Panc1 (cell line): ENCODE data around the gene CHST15. TPM values are rescaled to one million over a fixed set of nuclear protein-coding genes. Genes with fewer than 3 reads are reported as not detected.

Experiments
- ATAC-seq: fragments of 200-7000 bp; cut with Tn5 transposase; 2 replicates; pipeline ENCODE4 v1.9.1; 2020; ENCODE audit warnings: mild to moderate bottlenecking, moderate library complexity
- BruUV-seq: library from RNA; stranded (reverse); fragments of 400-500 nt; replicated peaks from 2 replicates; lab custom pipeline; 2021; lab: Mats Ljungman, UMichigan
- CTCF ChIA-PET: fragments of 300-600 bp; sonication (Branson Sonifier 250); formaldehyde crosslinking; loops from one replicate; lab custom pipeline; 2022; ENCODE audit warnings: antibody characterized with exemption; lab: Charles Lee
- POLR2A ChIA-PET: fragments of 300-600 bp; sonication (Branson Sonifier 250); formaldehyde crosslinking; loops from one replicate; lab custom pipeline; 2022; ENCODE audit warnings: antibody characterized with exemption; lab: Charles Lee
- DNase-seq: peaks from one replicate; pipeline ENCODE4 v3.0.0-alpha.2; 2010; ENCODE audit warnings: low read depth, low spot score
- H3K27ac ChIP-seq: 2 replicates; pipeline ENCODE4 v1.5.1; 2011; ENCODE audit warnings: mild to moderate bottlenecking, low read length, inconsistent platforms
- H3K27me3 ChIP-seq: fragments of 200-500 bp; sonication (Bioruptor generic); 2 replicates; pipeline ENCODE4 v1.6.0; 2014; ENCODE audit warnings: low read length, inconsistent platforms; ENCODE audit not compliant: control insufficient read depth, insufficient read depth
- H3K36me3 ChIP-seq: fragments of 200-500 bp; sonication (Bioruptor generic); 2 replicates; pipeline ENCODE4 v1.5.1; 2014; ENCODE audit warnings: inconsistent platforms, mild to moderate bottlenecking, low read length, moderate library complexity; ENCODE audit not compliant: control insufficient read depth, insufficient read depth
- H3K4me1 ChIP-seq: 2 replicates; pipeline ENCODE4 v1.5.1; 2011; ENCODE audit warnings: inconsistent platforms, mild to moderate bottlenecking, low read length, moderate library complexity; ENCODE audit not compliant: control insufficient read depth, insufficient read depth
- H3K4me3 ChIP-seq, 2 experiments: 2 replicates each; pipeline ENCODE4 v1.5.1; 2011 to 2012; ENCODE audit warnings: low read depth in 2 of 2, low read length in 2 of 2, mild to moderate bottlenecking in 2 of 2, inconsistent platforms in 1 of 2, moderate library complexity in 1 of 2
- H3K9me3 ChIP-seq: fragments of 200-500 bp; sonication (Bioruptor generic); 2 replicates; pipeline ENCODE4 v1.5.1; 2014; ENCODE audit warnings: low read depth, mild to moderate bottlenecking, inconsistent platforms, low read length, moderate library complexity; ENCODE audit not compliant: control insufficient read depth, insufficient read depth
- POLR2AphosphoS5 ChIP-seq: IDR thresholded peaks from 2 replicates; pipeline ENCODE4 v1.6.1; 2012; ENCODE audit warnings: mild to moderate bottlenecking, low read depth, low read length, moderate library complexity
- SIN3A ChIP-seq: IDR thresholded peaks from 2 replicates; pipeline ENCODE4 v1.6.1; 2012; ENCODE audit warnings: low read depth, mild to moderate bottlenecking, low read length, moderate library complexity, borderline replicate concordance; ENCODE audit not compliant: insufficient read depth
- TCF7L2 ChIP-seq: IDR thresholded peaks from 2 replicates; pipeline ENCODE4 v1.6.1; 2011; ENCODE audit warnings: mild to moderate bottlenecking, low read depth, low read length, inconsistent platforms
- in situ Hi-C: cut with HindIII; loops from 2 replicates; pipeline ENCODE4 v1.10.0; 2016; ENCODE audit warnings: low sequenced_read_pairs, low pct_unique_long_range_greater_than_20kb
- intact Hi-C: fragments of 100-400 bp; cut with micrococcal nuclease; formaldehyde crosslinking; loops from one replicate; pipeline ENCODE4 v1.10.0; 2022; ENCODE audit not compliant: unreplicated experiment
- total RNA-seq: library from RNA; stranded (reverse); gene quantifications from one replicate; pipeline ENCODE4 v1.2.1, GENCODE V29; 2021; ENCODE audit not compliant: unreplicated experiment
- TF ChIP-seq, protein P1 (sequence below), 2 experiments: IDR thresholded peaks; 2 replicates each; pipeline ENCODE4 v1.6.1; 2011 to 2012; ENCODE audit warnings: low read depth in 2 of 2, control low read depth in 1 of 2, low read length in 1 of 2, mild to moderate bottlenecking in 1 of 2, moderate library complexity in 1 of 2; ENCODE audit not compliant: insufficient read depth in 1 of 2
- TF ChIP-seq, protein P2 (sequence below): fragments of 450-650 bp; IDR thresholded peaks from 2 replicates; pipeline ENCODE4 v1.5.1; 2017; ENCODE audit warnings: mild to moderate bottlenecking

Gene CHST15
- total RNA-seq, 1 experiment from 2014 or later, result 33.2 TPM

GRCh38 chr10:124107072-124107471 lies 13.7 kb upstream of the CHST15 start:
- no peaks in the 10 kb centered on the region for H3K27me3 ChIP-seq
- no peak for TF ChIP-seq POLR2AphosphoS5
- TF ChIP-seq, protein P1, sequence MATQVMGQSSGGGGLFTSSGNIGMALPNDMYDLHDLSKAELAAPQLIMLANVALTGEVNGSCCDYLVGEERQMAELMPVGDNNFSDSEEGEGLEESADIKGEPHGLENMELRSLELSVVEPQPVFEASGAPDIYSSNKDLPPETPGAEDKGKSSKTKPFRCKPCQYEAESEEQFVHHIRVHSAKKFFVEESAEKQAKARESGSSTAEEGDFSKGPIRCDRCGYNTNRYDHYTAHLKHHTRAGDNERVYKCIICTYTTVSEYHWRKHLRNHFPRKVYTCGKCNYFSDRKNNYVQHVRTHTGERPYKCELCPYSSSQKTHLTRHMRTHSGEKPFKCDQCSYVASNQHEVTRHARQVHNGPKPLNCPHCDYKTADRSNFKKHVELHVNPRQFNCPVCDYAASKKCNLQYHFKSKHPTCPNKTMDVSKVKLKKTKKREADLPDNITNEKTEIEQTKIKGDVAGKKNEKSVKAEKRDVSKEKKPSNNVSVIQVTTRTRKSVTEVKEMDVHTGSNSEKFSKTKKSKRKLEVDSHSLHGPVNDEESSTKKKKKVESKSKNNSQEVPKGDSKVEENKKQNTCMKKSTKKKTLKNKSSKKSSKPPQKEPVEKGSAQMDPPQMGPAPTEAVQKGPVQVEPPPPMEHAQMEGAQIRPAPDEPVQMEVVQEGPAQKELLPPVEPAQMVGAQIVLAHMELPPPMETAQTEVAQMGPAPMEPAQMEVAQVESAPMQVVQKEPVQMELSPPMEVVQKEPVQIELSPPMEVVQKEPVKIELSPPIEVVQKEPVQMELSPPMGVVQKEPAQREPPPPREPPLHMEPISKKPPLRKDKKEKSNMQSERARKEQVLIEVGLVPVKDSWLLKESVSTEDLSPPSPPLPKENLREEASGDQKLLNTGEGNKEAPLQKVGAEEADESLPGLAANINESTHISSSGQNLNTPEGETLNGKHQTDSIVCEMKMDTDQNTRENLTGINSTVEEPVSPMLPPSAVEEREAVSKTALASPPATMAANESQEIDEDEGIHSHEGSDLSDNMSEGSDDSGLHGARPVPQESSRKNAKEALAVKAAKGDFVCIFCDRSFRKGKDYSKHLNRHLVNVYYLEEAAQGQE (IDR thresholded peaks at IDR 0.05; ENCODE audit: insufficient read depth in 1 of 2, low read depth in 2 of 2, low read length in 1 of 2), result no peak
- TF ChIP-seq TCF7L2, result no peak
- no peak for TF ChIP-seq SIN3A
- TF ChIP-seq, protein P2, sequence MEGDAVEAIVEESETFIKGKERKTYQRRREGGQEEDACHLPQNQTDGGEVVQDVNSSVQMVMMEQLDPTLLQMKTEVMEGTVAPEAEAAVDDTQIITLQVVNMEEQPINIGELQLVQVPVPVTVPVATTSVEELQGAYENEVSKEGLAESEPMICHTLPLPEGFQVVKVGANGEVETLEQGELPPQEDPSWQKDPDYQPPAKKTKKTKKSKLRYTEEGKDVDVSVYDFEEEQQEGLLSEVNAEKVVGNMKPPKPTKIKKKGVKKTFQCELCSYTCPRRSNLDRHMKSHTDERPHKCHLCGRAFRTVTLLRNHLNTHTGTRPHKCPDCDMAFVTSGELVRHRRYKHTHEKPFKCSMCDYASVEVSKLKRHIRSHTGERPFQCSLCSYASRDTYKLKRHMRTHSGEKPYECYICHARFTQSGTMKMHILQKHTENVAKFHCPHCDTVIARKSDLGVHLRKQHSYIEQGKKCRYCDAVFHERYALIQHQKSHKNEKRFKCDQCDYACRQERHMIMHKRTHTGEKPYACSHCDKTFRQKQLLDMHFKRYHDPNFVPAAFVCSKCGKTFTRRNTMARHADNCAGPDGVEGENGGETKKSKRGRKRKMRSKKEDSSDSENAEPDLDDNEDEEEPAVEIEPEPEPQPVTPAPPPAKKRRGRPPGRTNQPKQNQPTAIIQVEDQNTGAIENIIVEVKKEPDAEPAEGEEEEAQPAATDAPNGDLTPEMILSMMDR, result no peak
- ATAC-seq (no peak), DNase-seq (no peak)
- H3K36me3 ChIP-seq, result no peaks in the 10 kb centered on the region
- CTCF ChIA-PET, result interaction anchor here (0.6 kb wide), 1 partner anchor 291 kb away, joined by 3 read pairs; no protein-coding TSS in a partner anchor
- POLR2A ChIA-PET, result interaction anchor here (0.7 to 0.8 kb wide), 2 partner anchors 102 to 141 kb away, joined by 3 to 4 read pairs; no protein-coding TSS in a partner anchor
- intact Hi-C loops, result loop anchor here (5.0 kb wide), 1 partner anchor 45 kb away; no protein-coding TSS in a partner anchor
- H3K27ac ChIP-seq, result peak overlapping the region; percentile 75
- peaks cover 26% of the 10 kb centered on the region for H3K4me1 ChIP-seq
- in situ Hi-C loops, result no loop called here
- H3K4me3 ChIP-seq, result no peak overlapping the region
- no TSS peak for BruUV-seq
- no peaks in the 10 kb centered on the region for H3K9me3 ChIP-seq

DNA sequence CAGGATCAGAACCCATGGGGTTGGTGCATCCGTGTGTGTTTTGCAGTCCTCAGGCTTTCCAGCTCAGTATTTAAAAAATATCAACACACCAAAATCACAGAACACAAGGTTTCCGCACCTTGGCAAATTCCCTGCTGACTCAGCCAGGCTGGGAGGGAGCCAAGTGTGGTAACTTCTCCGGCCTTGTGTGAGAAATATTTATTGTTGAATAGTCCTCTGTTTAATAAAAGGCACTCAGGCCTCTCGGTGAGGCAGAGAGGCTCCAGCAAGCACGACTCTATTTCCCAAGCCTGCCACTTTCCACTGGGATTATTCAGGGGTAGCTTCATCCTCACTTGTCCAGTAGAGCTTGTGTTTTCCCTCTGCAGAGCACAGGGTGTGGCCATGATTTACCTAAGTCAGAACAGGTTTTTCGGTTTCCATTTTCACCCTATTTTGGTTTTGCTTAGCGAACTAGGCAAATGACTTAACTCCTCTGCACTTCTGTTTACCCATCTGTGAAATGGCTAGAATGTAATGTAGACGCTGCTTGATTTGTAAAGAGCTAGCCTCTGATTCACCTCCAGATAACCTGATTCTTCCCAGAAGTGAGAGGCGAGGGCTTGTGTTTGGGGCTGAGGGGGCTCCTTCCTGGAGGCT lies 13.0 kb upstream of the CHST15 start:
- peak overlapping the region in 1 of 2 experiments; percentile 21; a peak in 1 of 4 replicates for H3K4me3 ChIP-seq
- no peaks in the 10 kb centered on the region for H3K9me3 ChIP-seq
- H3K27me3 ChIP-seq, result no peaks in the 10 kb centered on the region
- peak overlapping the region; percentile 75 for H3K27ac ChIP-seq
- H3K36me3 ChIP-seq, result no peaks in the 10 kb centered on the region
- DNase-seq, result no peak
- intact Hi-C loops, result loop anchor here (5.0 kb wide), 1 partner anchor 46 kb away; no protein-coding TSS in a partner anchor
- BruUV-seq, result no TSS peak
- H3K4me1 ChIP-seq, result peaks cover 26% of the 10 kb centered on the region
- ATAC-seq, result peak; percentile 59
- CTCF ChIA-PET, result interaction anchor here (0.6 kb wide), 1 partner anchor 292 kb away, joined by 3 read pairs; no protein-coding TSS in a partner anchor
- POLR2A ChIA-PET, result interaction anchor here (0.6 to 0.8 kb wide), 4 partner anchors 57 to 141 kb away, joined by 3 to 6 read pairs (median 4); no protein-coding TSS in a partner anchor
- in situ Hi-C loops, result no loop called here
- TF ChIP-seq SIN3A (no peak), POLR2AphosphoS5 (no peak), TCF7L2 (0 out of 2 replicates have a peak, but pooled peaks have one; percentile 17)
- TF ChIP-seq, protein P2, result no peak
- TF ChIP-seq, protein P1 (IDR thresholded peaks at IDR 0.05; ENCODE audit: insufficient read depth in 1 of 2, low read depth in 2 of 2, low read length in 1 of 2), result no peak
